ENCODE data around the gene RPGR. TPM values are rescaled to one million over a fixed set of nuclear protein-coding genes. Genes with fewer than 3 reads are reported as not detected.

RPGR gene
- total RNA-seq, 2 experiments from 2014 or later, result 12.4 to 18.2 TPM

DNA sequence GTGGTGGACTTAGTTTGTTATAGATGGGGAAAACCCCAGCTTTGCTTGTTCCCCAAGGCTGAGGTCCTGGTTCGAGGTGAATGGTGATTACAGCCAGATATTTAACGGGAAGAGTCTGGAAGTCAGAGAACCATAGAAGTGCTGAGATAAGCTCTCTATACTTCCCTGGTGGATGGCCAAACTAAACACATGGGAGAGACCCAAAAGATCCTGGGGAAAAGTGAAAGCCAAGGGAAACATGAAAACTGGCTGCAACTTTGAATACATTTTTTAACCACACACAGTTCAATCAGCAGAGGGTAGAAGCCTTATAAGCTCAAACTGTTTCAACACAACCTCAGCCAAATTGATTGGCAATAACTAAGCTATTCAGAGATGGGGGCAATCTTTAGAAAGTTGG lies 77.3 kb downstream of the RPGR start:
- H3K4me2 ChIP-seq (ENCODE audit: low read length), result no peak overlapping the region
- no TSS peak for BruUV-seq (replicated peaks)
- CTCF ChIA-PET (ENCODE audit: unreplicated experiment), result no interaction called here
- H3K4me1 ChIP-seq (ENCODE audit: insufficient read depth, low read length, poor library complexity, severe bottlenecking), result no peaks in the 10 kb centered on the region
- intact Hi-C loops (cut with micrococcal nuclease; ENCODE audit: unreplicated experiment), result no loop called here
- TF ChIP-seq EZH2phosphoT487 (IDR thresholded peaks at IDR 0.05; ENCODE audit: borderline replicate concordance, low read depth, low read length), result no peak
- TF ChIP-seq, protein P1, sequence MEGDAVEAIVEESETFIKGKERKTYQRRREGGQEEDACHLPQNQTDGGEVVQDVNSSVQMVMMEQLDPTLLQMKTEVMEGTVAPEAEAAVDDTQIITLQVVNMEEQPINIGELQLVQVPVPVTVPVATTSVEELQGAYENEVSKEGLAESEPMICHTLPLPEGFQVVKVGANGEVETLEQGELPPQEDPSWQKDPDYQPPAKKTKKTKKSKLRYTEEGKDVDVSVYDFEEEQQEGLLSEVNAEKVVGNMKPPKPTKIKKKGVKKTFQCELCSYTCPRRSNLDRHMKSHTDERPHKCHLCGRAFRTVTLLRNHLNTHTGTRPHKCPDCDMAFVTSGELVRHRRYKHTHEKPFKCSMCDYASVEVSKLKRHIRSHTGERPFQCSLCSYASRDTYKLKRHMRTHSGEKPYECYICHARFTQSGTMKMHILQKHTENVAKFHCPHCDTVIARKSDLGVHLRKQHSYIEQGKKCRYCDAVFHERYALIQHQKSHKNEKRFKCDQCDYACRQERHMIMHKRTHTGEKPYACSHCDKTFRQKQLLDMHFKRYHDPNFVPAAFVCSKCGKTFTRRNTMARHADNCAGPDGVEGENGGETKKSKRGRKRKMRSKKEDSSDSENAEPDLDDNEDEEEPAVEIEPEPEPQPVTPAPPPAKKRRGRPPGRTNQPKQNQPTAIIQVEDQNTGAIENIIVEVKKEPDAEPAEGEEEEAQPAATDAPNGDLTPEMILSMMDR (conservative IDR thresholded peaks at IDR 0.05; ENCODE audit: low read length), result no peak
- H3K4me3 ChIP-seq (ENCODE audit: low read depth, low read length, poor library complexity, severe bottlenecking), result no peak overlapping the region
- no peaks in the 10 kb centered on the region for H3K36me3 ChIP-seq (ENCODE audit: insufficient read depth, low read length)
- no peaks in the 10 kb centered on the region for H4K20me1 ChIP-seq (ENCODE audit: insufficient read depth, low read length)
- no peak for DNase-seq (ENCODE audit: low spot score)
- no peaks in the 10 kb centered on the region for H3K9me2 ChIP-seq (ENCODE audit: insufficient read depth, low read length)
- POLR2A ChIA-PET, result no interaction called here
- no peaks in the 10 kb centered on the region for H3K79me2 ChIP-seq (ENCODE audit: insufficient read depth, low read depth, low read length)
- H2AFZ ChIP-seq (ENCODE audit: low read length), result no peak overlapping the region
- H3K27ac ChIP-seq (ENCODE audit: low read depth, low read length, poor library complexity, severe bottlenecking), result no peak overlapping the region
- H3K9me3 ChIP-seq (ENCODE audit: low read length), result no peaks in the 10 kb centered on the region

DNA sequence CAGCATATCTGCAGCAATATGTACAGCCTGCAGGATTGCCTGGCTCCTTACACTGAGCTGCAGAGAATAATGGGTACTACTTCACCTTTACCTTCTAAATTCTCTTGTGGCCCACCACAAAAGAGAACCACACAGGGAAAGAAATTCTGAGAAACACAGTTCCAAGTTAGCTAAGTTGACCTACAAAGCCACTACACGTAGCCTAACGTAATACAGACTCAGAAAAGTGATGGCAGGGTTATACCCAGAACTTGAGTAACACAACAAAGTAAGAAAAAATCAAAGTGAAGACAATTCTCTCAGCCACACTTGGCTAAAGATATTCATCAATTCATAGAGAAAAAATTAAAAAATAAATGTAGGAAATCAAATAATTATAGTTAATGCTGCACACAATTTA lies 80.3 kb downstream of the RPGR start:
- no peak overlapping the region for H3K27ac ChIP-seq (ENCODE audit: low read depth, low read length, poor library complexity, severe bottlenecking)
- H4K20me1 ChIP-seq (ENCODE audit: insufficient read depth, low read length), result no peaks in the 10 kb centered on the region
- no peaks in the 10 kb centered on the region for H3K79me2 ChIP-seq (ENCODE audit: insufficient read depth, low read depth, low read length)
- intact Hi-C loops (cut with micrococcal nuclease; ENCODE audit: unreplicated experiment), result no loop called here
- no peak for DNase-seq (ENCODE audit: low spot score)
- H3K9me3 ChIP-seq (ENCODE audit: low read length), result no peaks in the 10 kb centered on the region
- H3K36me3 ChIP-seq (ENCODE audit: insufficient read depth, low read length), result no peaks in the 10 kb centered on the region
- BruUV-seq (replicated peaks), result no TSS peak
- TF ChIP-seq EZH2phosphoT487 (IDR thresholded peaks at IDR 0.05; ENCODE audit: borderline replicate concordance, low read depth, low read length), result no peak
- TF ChIP-seq, protein P1 (conservative IDR thresholded peaks at IDR 0.05; ENCODE audit: low read length), result no peak
- H3K4me1 ChIP-seq (ENCODE audit: insufficient read depth, low read length, poor library complexity, severe bottlenecking), result no peaks in the 10 kb centered on the region
- CTCF ChIA-PET (ENCODE audit: unreplicated experiment), result no interaction called here
- POLR2A ChIA-PET, result no interaction called here
- no peaks in the 10 kb centered on the region for H3K9me2 ChIP-seq (ENCODE audit: insufficient read depth, low read length)
- no peak overlapping the region for H3K4me3 ChIP-seq (ENCODE audit: low read depth, low read length, poor library complexity, severe bottlenecking)
- H2AFZ ChIP-seq (ENCODE audit: low read length), result no peak overlapping the region
- H3K4me2 ChIP-seq (ENCODE audit: low read length), result no peak overlapping the region

DNA sequence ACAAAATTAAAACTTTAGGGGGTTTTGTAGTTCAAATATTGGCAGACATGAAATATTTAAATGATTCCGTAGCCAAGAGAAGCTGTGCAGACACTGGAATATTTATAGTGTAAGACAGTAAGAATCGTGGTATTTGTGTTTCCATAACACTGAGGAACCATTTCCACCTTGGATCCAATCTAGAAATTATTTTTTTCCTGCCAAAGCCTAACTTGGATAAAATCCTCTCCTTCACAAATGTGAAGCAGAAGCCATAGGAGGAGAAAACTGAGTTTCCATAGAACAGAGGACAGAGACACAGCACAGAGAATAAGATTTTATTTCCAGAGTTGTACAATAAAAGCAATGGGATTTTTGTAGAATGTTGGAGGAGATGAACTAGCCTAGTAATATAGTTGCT lies 86.8 kb downstream of the RPGR start:
- Histone ChIP-seq H3K9me3 (ENCODE audit: low read length) (no peaks in the 10 kb centered on the region), H2AFZ (ENCODE audit: low read length) (no peak overlapping the region), H3K79me2 (ENCODE audit: insufficient read depth, low read depth, low read length) (no peaks in the 10 kb centered on the region), H3K4me3 (ENCODE audit: low read depth, low read length, poor library complexity, severe bottlenecking) (no peak overlapping the region), H3K9me2 (ENCODE audit: insufficient read depth, low read length) (no peaks in the 10 kb centered on the region), H3K36me3 (ENCODE audit: insufficient read depth, low read length) (no peaks in the 10 kb centered on the region), H3K4me2 (ENCODE audit: low read length) (no peak overlapping the region), H3K4me1 (ENCODE audit: insufficient read depth, low read length, poor library complexity, severe bottlenecking) (no peaks in the 10 kb centered on the region), H3K27ac (ENCODE audit: low read depth, low read length, poor library complexity, severe bottlenecking) (no peak overlapping the region), H4K20me1 (ENCODE audit: insufficient read depth, low read length) (no peaks in the 10 kb centered on the region)
- BruUV-seq (replicated peaks), result no TSS peak
- DNase-seq (ENCODE audit: low spot score), result no peak
- CTCF ChIA-PET (ENCODE audit: unreplicated experiment), result no interaction called here
- POLR2A ChIA-PET, result no interaction called here
- TF ChIP-seq EZH2phosphoT487 (IDR thresholded peaks at IDR 0.05; ENCODE audit: borderline replicate concordance, low read depth, low read length), result no peak
- TF ChIP-seq, protein P1 (conservative IDR thresholded peaks at IDR 0.05; ENCODE audit: low read length), result no peak
- intact Hi-C loops (cut with micrococcal nuclease; ENCODE audit: unreplicated experiment), result no loop called here
